Activated naive CD4-positive, alpha-beta T cell treated with anti-CD3 and anti-CD28 coated beads, Interleukin-2, amount 50 U/mL, for 24 hours (primary cell): ENCODE measurements around the gene FEM1B.

Experiments
- H3K27ac Mint-ChIP-seq: one replicate; pipeline ENCODE4 v1.8.0; 2021; ENCODE audit warnings: mild to moderate bottlenecking, mixed read lengths
- H3K27me3 Mint-ChIP-seq: one replicate; pipeline ENCODE4 v1.8.0; 2021; ENCODE audit warnings: mixed read lengths
- H3K36me3 Mint-ChIP-seq: one replicate; pipeline ENCODE4 v1.8.0; 2021; ENCODE audit warnings: mixed read lengths
- H3K4me1 Mint-ChIP-seq: one replicate; pipeline ENCODE4 v1.8.0; 2021; ENCODE audit warnings: mixed read lengths
- H3K4me3 Mint-ChIP-seq: one replicate; pipeline ENCODE4 v1.8.0; 2021; ENCODE audit warnings: mild to moderate bottlenecking, mixed read lengths
- H3K9me3 Mint-ChIP-seq: one replicate; pipeline ENCODE4 v1.8.0; 2021; ENCODE audit warnings: mixed read lengths

Gene FEM1B

DNA sequence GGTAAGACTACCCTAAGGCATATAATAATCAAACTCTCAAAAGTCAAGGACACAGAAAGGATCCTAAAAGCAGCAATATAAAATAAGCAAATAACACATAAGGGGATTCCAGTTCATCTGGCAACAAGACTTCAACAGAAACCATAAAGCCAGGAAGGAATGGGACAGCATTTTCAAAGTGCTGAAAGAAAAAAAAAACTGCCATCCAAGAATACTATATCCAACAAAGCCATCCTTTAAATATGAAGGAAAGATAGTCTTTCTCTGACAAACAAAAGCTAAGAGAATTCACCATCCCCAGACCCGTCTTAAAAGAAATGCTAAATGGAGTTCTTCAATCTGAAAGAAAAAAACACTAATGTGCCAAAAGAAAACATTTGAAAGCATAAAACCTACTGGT lies 33.3 kb upstream of the FEM1B start:
- Mint-ChIP-seq H3K9me3 (peaks cover 7% of the 10 kb centered on the region), H3K27ac (peak overlapping the region; percentile 46), H3K4me3 (no peak overlapping the region), H3K36me3 (peaks cover 7% of the 10 kb centered on the region), H3K4me1 (no peaks in the 10 kb centered on the region), H3K27me3 (no peaks in the 10 kb centered on the region)

DNA sequence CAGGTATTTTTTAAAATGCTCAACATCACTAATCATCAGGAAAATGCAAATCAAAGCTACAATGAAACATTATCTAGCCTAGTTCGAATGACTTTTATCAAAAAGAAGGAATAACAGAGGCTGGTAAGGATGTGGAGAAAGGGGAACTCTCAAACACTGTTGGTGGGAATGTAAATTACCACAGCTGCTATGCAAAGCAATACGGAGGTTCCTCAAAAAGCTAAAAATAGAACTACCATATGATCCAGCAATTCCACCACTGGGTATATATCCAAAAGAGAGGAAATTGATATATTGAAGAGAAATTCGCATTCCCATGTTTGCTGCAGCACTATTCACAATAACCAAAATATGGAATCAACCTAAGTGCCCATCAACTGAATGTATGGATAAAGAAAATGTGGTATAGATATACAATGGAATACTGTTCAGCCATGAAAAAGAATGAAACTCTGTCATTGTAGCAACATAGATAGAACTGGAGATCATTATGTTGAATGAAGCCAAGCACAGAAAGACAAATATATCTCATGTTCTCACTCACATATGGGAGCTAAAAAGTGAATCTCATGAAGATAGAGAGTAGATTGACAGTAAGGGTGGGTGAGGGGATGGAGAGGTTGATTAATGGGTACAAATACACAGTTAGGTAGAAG lies 28.4 kb upstream of the FEM1B start:
- Mint-ChIP-seq H3K36me3 (peaks cover 1% of the 10 kb centered on the region), H3K27ac (no peak overlapping the region), H3K27me3 (no peaks in the 10 kb centered on the region), H3K9me3 (peaks cover 7% of the 10 kb centered on the region), H3K4me3 (no peak overlapping the region), H3K4me1 (no peaks in the 10 kb centered on the region)

DNA sequence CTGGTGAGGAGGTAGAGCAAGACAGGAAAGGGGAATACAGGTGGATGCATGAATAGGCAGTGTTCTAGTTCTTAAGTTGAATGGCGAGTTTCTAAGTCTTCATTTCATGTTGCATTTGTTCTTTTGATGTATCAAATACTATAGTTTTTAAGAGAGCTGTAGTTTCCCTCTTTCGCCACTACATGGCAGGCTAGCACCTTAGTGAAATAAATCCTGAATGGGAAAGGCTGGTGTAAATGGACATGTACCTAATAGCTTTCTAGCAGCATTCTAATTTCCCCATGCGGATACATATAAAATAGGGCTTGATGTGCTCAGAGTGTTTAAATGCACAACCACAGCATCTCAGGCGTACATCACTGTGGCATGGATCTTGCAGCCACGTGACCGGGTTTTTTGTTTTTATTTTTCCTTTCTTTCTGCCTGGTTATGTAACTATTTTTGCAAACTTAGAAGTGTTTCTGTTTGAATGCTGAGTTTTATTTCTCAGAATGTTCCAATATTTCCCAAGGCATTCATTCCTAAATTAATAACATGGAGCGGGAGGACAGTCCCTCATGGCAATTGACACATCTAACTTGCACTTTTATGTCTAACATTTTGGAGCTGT lies 24.5 kb upstream of the FEM1B start:
- H3K27ac Mint-ChIP-seq = no peak overlapping the region
- no peaks in the 10 kb centered on the region for H3K4me1 Mint-ChIP-seq
- H3K36me3 Mint-ChIP-seq = no peaks in the 10 kb centered on the region
- H3K27me3 Mint-ChIP-seq = no peaks in the 10 kb centered on the region
- no peaks in the 10 kb centered on the region for H3K9me3 Mint-ChIP-seq
- H3K4me3 Mint-ChIP-seq = no peak overlapping the region

DNA sequence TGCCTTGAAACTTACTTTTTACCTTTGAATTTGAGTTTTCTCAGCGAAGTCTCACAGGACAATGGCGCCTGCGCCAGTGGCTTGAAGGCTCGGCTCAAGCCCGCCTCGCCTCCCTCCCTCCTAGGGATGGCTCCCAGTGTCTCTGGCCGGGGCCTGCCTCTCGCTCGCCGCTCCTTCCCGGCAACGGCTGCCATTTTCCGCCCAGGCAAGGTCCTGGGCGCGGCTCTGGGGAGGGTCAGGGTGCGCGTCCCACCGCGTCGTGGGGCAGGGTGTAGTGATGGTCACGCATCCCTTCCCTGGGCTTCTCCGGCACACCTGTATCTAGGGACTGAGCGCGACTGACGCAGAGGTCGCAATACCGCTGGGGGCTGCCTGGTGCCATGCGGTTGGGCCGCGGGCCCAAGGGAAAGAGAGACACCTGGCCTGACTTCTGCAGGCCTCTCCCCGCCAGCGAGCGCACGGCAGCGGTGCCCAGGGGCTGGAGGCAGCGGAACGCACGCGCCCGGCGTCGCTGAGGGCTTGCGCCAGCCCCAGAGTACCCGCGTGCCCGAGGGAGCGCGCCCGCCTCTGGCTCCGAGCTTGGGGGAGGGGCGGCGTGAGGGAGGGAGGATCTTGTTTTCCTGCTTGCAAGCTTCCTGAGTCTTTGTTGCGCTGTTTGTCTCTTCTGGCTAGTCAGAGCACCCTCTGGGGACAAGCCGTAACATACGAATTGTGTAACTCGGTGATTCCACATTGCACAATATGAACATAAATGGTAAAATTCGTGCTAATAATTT lies 20.7 kb upstream of the FEM1B start:
- Mint-ChIP-seq H3K36me3 (no peaks in the 10 kb centered on the region), H3K4me1 (peaks cover 15% of the 10 kb centered on the region), H3K27ac (peak overlapping the region; percentile 30), H3K4me3 (peak overlapping the region; percentile 69), H3K27me3 (no peaks in the 10 kb centered on the region), H3K9me3 (no peaks in the 10 kb centered on the region)

DNA sequence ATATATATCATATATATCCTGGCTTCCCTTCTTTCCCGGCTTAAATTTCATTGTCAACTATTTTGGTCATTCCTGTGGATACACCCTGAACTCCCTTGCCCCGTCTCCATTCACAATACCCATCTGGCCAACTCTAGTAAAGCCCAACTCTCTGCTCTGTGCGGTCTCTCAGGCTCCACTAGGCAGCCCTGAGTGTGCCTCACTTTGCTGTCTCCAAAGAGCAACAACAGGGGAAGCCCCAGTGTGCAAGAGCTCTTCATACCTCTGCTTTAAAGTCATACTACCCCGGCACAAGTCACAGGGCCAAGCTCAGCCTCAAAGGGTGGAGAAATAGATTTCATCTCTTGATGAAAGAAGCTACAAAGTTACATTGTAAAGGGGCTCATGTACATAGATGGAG lies 18.9 kb upstream of the FEM1B start:
- Mint-ChIP-seq H3K4me1 (peaks cover 15% of the 10 kb centered on the region), H3K4me3 (no peak overlapping the region), H3K36me3 (no peaks in the 10 kb centered on the region), H3K27ac (no peak overlapping the region), H3K27me3 (peaks cover 1% of the 10 kb centered on the region), H3K9me3 (no peaks in the 10 kb centered on the region)

DNA sequence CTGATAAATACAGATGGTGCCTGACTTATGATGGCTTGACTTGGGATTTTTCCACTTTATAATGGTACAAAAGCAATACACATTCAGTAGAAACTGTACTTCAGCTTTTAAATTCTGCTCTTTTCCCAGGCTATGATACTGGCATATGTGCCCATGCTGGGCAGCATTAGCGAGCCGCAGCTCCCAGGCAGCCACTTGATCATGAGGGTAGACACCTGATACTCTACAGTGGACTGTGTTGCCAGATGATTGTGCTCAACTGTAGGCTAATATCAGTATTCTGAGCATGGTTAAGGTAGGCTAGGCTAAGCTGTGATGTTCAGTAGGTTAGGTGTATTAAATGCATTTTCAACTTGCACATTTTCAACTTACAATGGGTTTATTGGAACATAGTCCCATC lies 17.7 kb upstream of the FEM1B start:
- Mint-ChIP-seq H3K9me3 (no peaks in the 10 kb centered on the region), H3K4me3 (no peak overlapping the region), H3K27me3 (peaks cover 4% of the 10 kb centered on the region), H3K36me3 (no peaks in the 10 kb centered on the region), H3K4me1 (peaks cover 15% of the 10 kb centered on the region), H3K27ac (no peak overlapping the region)

DNA sequence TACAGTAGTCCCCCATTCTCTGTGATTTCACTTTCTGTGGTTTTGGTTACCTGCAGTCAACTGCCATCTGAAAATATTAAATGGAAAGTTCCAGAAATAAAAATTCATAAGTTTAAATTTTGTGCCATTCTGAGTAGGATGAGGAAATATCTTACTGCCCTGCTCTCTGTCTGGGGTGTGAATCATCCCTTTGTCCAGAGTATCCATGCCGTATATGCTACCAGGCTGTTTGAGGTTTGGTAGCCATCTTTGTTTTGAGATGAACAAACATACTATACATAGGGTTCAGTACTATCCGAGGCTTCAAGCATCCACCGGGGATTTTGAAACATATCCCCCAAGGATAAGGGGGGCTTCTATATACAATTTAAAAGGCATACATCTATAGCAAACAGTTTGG lies 16.3 kb upstream of the FEM1B start:
- peaks cover 4% of the 10 kb centered on the region for H3K27me3 Mint-ChIP-seq
- H3K27ac Mint-ChIP-seq = no peak overlapping the region
- H3K9me3 Mint-ChIP-seq = no peaks in the 10 kb centered on the region

DNA sequence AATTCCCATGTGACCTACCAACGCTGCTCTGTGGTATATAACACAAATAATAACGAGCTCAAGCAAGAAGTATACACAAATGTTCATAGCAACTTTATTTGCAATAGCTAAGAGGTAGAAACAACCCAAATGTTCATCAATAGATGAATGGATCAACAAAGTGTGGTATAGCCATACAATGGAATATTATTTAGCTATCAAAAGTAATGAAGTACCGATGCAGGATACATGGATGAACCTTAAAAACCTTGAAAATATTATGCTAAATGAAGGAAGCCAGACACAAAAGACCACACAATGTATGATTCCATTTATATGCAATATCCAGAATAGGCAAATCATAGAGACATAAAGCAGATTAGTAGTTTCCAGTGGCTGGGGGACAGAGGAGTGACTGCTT lies 15.6 kb upstream of the FEM1B start:
- H3K9me3 Mint-ChIP-seq = no peaks in the 10 kb centered on the region
- no peaks in the 10 kb centered on the region for H3K36me3 Mint-ChIP-seq
- no peak overlapping the region for H3K4me3 Mint-ChIP-seq
- peaks cover 4% of the 10 kb centered on the region for H3K27me3 Mint-ChIP-seq
- peaks cover 15% of the 10 kb centered on the region for H3K4me1 Mint-ChIP-seq
- no peak overlapping the region for H3K27ac Mint-ChIP-seq

More for the DNA sequence above, 16.3 kb upstream of the FEM1B start:
- Mint-ChIP-seq H3K36me3 (no peaks in the 10 kb centered on the region), H3K4me3 (no peak overlapping the region), H3K4me1 (peaks cover 15% of the 10 kb centered on the region)

DNA sequence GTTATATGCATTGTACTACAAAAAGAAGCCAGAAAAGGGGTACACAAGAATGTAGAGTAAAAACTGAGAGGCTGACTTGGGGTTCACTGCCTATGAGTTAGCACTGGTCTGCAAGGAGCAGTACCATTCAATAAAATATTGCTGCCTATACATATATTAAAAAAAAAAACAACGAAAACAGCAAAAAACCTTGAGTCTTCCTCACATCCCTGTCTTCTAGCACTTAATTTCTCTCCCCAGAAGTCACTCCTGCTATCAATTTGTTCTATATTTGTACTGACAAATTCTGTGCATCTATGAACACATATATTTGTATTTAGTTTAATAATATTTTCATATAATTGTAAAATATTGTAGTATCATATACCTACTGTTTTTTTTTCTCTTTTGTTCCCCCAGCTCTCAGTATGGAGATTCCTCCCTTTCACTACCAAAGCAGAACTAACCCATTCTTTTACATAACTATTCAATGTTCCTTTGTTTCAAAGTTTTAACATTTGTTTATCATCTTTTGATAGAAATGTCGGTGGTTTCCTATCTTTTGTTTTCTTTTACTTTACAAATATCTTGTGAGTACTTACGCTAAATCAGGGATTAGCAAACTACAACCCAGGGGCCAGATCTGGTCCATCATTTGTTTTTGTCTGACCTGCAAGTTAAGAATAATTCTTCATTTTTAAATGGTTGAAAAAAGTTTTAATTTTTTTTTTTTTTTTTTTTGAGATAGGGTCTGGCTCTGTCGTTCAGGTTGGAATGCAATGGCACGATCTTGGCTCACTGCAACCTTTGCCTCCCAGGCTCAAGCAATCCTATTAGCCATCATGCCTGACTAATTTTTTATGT lies 14.8 kb upstream of the FEM1B start:
- Mint-ChIP-seq H3K9me3 (no peaks in the 10 kb centered on the region), H3K27me3 (peaks cover 4% of the 10 kb centered on the region), H3K4me1 (peaks cover 15% of the 10 kb centered on the region), H3K36me3 (no peaks in the 10 kb centered on the region), H3K4me3 (no peak overlapping the region), H3K27ac (no peak overlapping the region)

DNA sequence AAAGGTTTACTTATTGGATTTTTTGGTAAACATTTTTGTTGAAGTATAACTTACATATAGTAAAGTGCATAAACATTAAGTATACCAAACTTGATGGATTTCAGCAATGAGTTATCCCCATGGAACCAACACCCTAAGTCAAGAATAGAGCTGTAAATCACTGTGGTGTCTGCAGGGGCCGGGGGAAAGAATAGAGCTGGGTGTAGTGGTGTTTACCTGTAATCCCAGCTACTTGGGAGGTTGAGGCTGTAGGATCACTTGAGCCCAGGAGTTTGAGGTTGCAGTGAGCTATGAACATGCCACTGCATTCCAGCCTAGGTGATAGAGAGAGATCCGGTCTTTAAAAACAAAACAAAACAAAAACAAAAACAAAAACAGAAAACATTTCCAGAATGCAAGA lies 13.3 kb upstream of the FEM1B start:
- Mint-ChIP-seq H3K36me3 (no peaks in the 10 kb centered on the region), H3K4me3 (no peak overlapping the region), H3K9me3 (no peaks in the 10 kb centered on the region), H3K27me3 (peaks cover 4% of the 10 kb centered on the region), H3K4me1 (peaks cover 7% of the 10 kb centered on the region), H3K27ac (no peak overlapping the region)

DNA sequence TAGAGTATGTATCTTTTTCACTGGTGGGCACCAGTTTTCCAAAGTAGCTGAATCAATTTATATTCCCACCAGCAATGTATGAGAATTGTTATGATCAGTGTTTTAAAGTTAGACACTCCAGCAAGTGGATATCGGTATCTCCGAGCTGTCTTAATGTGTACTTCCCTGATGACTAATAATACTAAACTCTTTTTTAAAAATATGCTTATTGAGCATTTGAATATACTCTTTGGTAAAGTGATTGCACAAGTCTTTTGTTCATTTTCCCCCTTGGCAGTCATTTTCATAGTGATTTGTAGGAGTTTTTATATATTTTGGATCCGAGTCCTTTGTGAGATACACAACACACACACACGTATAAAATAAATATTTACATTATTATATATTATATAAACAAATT lies 12.5 kb upstream of the FEM1B start:
- H3K4me3 Mint-ChIP-seq = no peak overlapping the region
- no peak overlapping the region for H3K27ac Mint-ChIP-seq
- peaks cover 4% of the 10 kb centered on the region for H3K27me3 Mint-ChIP-seq
- no peaks in the 10 kb centered on the region for H3K4me1 Mint-ChIP-seq
- no peaks in the 10 kb centered on the region for H3K9me3 Mint-ChIP-seq
- no peaks in the 10 kb centered on the region for H3K36me3 Mint-ChIP-seq

DNA sequence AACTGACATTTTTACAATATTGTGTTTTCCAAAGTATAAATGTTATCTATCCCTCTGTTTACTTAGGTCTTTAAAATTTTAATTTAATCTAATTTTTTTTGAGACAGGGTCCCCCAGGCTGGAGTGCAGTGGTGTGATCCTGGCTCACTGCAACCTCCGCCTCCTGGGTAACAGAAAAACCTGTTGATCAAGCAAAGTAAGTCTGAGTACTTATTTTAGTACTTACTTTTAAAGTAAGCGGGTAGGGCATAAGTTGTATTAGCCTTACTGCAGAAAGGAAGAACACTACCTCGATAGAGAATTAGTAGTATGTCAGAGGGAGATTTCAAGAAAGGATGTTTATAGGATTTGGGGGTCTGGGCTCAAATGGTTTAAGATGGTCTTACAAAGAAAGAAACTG lies 11.9 kb upstream of the FEM1B start:
- Mint-ChIP-seq H3K4me3 (no peak overlapping the region), H3K27me3 (peaks cover 4% of the 10 kb centered on the region), H3K36me3 (no peaks in the 10 kb centered on the region), H3K4me1 (no peaks in the 10 kb centered on the region), H3K27ac (no peak overlapping the region), H3K9me3 (no peaks in the 10 kb centered on the region)

DNA sequence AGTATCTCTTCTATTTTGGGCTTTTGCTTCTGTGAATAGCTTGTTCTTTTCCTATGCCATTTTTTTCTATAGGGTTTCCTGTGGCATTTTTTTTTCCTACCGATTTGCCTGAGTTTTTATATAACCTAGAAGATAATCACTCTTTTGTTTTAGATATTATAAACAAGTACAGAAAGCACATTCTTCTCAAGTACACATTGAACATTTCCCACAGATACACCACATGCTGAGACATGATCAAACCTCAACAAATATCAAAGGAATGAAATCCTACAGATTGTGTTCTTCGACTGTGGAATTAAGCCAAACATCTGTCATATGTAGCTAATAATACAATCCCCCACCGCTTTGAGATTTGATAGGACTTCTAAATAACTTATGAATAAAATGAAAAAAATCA lies 9.1 kb upstream of the FEM1B start:
- H3K9me3 Mint-ChIP-seq = no peaks in the 10 kb centered on the region
- H3K27me3 Mint-ChIP-seq = peaks cover 3% of the 10 kb centered on the region
- no peaks in the 10 kb centered on the region for H3K4me1 Mint-ChIP-seq
- no peaks in the 10 kb centered on the region for H3K36me3 Mint-ChIP-seq
- H3K27ac Mint-ChIP-seq = no peak overlapping the region
- no peak overlapping the region for H3K4me3 Mint-ChIP-seq

DNA sequence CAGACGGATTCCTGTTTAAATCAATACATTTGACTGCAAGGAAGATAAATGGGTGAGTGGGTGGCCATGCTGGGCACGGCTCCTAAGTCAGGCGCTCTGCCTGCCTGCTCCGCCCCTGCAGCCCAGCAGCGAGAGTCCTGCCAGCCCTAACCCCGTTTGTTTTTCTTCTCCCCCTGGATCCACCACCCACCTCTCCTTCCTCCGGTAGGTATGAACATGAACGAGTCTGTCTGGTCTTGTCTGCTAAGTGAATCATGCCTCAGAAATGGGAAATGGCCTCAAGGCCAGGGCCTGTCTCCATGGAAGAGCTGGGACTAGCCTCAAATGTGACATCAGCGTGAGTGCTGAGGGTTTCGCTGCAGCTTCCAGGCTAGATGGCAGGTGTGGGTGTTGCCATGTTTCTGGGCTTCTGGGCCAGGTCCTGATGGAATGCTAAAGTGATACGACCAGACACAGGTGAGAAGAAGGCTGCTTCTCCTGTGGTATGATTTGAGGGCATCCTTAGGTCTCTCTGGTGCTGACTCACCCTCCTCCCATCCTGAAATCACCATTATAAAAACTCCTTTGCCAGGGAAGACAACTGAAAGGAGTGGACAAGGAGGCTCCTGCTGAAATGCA lies 5.6 kb upstream of the FEM1B start:
- Mint-ChIP-seq H3K4me1 (peaks cover 14% of the 10 kb centered on the region), H3K9me3 (no peaks in the 10 kb centered on the region), H3K27me3 (no peaks in the 10 kb centered on the region), H3K36me3 (no peaks in the 10 kb centered on the region), H3K4me3 (no peak overlapping the region), H3K27ac (no peak overlapping the region)

DNA sequence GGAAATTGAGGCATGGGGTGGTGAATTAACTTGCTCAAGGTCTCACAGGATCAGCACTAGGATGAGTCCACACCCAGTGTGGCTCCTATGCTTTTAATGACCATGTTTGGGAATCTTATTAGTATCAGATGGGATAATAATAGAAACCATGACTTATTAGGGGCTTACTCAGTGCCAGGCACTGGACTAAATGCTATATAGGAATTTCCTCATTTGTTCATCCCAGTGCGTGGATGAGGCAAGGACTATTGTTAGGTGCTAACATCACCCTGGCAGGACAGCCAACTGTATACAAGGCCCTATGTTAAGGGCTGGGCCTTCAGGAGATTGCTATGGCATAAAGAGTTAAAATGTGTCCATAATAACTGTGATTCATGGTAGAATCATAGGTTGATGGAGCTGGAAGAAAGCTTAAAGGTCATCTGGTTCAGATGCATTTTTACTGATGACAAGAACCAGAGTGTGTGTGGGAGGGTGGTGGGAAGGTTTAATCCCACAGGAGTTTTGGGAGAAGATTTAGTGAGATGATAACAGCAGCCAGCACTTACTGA lies 4.7 kb upstream of the FEM1B start:
- no peaks in the 10 kb centered on the region for H3K36me3 Mint-ChIP-seq
- no peak overlapping the region for H3K4me3 Mint-ChIP-seq
- no peak overlapping the region for H3K27ac Mint-ChIP-seq
- no peaks in the 10 kb centered on the region for H3K9me3 Mint-ChIP-seq
- no peaks in the 10 kb centered on the region for H3K27me3 Mint-ChIP-seq
- H3K4me1 Mint-ChIP-seq = peaks cover 18% of the 10 kb centered on the region
